GM10248 (cell line): ENCODE data around the gene GPR31.

ENCODE experiments used
- CTCF ChIA-PET: fragments of 300-600 bp; sonication (Branson Sonifier 250); formaldehyde crosslinking; extraction: SDS; loops from one replicate; lab custom pipeline; 2021; ENCODE audit warnings: antibody characterized with exemption; lab: Yijun Ruan, JAX
- POLR2A ChIA-PET: fragments of 350-650 bp; sonication (Branson Sonifier 250); formaldehyde crosslinking; extraction: SDS; loops from one replicate; lab custom pipeline; 2020; ENCODE audit warnings: antibody characterized with exemption; lab: Yijun Ruan, JAX
- DNase-seq: peaks from one replicate; pipeline ENCODE4 v3.0.0; 2012; ENCODE audit errors: extremely low spot score
- CTCF ChIP-seq: IDR thresholded peaks from 2 replicates; pipeline ENCODE4 v1.5.1; 2012; ENCODE audit warnings: mild to moderate bottlenecking, low read depth; ENCODE audit errors: extremely low read depth, missing control alignments, control extremely low read depth

GPR31 gene

GRCh38 chr6:167125410-167125809 is 32.4 kb downstream of the GPR31 start:
- POLR2A ChIA-PET, result no interaction called here
- DNase-seq, result no peak

GRCh38 chr6:167124753-167125152 is 33.0 kb downstream of the GPR31 start:
- ChIA-PET POLR2A (interaction anchor here (0.7 to 4.4 kb wide), 2 partner anchors 30 to 33 kb away, joined by 7 to 22 read pairs; no protein-coding TSS in a partner anchor), CTCF (interaction anchor here (0.6 to 13.1 kb wide), 7 partner anchors 8 to 45 kb away, joined by 3 to 135 read pairs (median 3); no protein-coding TSS in a partner anchor)
- DNase-seq, result no peak
- TF ChIP-seq CTCF, result no peak

More at GRCh38 chr6:167125410-167125809, 32.4 kb downstream of the GPR31 start:
- TF ChIP-seq CTCF, result no peak
- CTCF ChIA-PET, result interaction anchor here (1.1 to 13.1 kb wide), 4 partner anchors 14 to 45 kb away, joined by 3 to 135 read pairs (median 3); no protein-coding TSS in a partner anchor

GRCh38 chr6:167122827-167123657 is 34.7 kb downstream of the GPR31 start, which contains the start of gene CCR6:
CCR6 (plus strand) TSS chr6:167123096; CDS start chr6:167136135, 13,039 bp downstream.
- no peak for TF ChIP-seq CTCF
- CTCF ChIA-PET, result interaction anchor here (0.7 to 13.1 kb wide), 18 partner anchors 7 to 348 kb away, joined by 3 to 135 read pairs (median 5); partner anchors contain the start of gene CEP43
- DNase-seq, result no peak
- POLR2A ChIA-PET, result interaction anchor here (0.6 to 4.4 kb wide), 2 partner anchors 29 to 121 kb away, joined by 3 to 22 read pairs; no protein-coding TSS in a partner anchor

DNA sequence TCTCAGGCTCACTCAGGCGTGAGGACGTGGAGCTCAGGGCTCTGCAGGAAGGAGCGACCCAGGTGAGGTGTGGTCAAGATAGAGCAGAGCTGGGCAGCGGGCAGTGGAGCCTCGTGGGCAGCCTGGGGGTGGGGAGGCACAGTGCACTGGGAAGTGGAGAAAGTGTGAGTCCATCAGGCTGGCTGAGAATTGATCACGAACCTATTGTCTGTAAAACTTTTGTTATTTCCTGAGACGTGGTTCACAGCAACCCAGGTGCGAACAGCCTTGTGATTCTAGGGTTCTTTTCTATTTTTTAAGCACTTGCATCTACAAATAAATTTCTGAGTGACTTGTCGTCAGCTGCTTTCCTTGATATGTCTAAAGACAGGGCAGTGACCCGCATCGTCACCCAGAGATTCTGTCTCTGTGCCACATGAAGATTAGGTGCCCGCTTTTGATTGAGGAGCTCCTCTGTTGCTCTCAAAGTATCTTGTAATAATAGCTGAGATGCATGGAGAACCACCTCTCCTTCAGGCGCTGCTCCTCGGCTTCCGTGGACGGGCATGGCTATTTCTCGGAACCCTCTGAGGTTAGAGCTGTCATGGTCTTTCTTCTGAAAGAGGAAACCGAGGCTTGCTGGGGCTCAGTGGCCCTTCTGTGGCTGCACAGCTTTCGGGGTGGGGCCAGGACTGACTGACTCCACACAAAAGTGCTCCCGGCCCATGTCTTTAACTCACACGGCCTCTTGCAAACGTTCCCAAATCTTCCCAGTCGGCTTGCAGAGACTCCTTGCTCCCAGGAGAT is 35.5 kb downstream of the GPR31 start:
- ChIA-PET POLR2A (interaction anchor here (4.4 kb wide), 1 partner anchor 28 kb away, joined by 22 read pairs; no protein-coding TSS in a partner anchor), CTCF (interaction anchor here (0.7 to 13.1 kb wide), 18 partner anchors 8 to 347 kb away, joined by 3 to 135 read pairs (median 4); partner anchors contain the start of gene CEP43)
- no peak for TF ChIP-seq CTCF
- DNase-seq, result no peak

DNA sequence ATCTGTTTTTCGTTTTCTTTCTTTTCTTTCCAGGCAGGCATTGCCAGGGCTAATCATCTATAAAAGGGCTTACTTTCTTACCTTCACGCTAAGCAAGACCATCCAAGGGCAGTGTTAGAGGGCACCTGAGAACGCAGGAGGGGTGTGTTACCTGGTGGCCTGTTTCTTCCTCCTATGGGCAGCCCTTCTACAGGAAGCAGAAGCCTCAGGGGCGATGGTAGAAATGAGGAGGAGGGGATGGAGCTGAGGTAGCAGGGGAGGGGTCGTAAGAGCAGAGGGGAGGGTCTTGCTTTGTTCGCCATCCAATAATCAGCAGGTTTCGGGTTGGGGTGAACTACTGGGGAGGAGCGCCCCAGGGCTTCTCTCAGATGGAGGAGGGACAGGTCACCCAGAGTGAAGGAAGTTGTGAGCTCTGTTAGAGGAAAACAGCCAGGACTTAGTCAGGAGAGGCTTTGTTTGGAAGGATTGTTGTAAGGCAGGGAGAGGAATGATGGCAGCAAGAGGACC is 36.4 kb downstream of the GPR31 start:
- ChIA-PET POLR2A (interaction anchor here (4.4 kb wide), 1 partner anchor 27 kb away, joined by 22 read pairs; no protein-coding TSS in a partner anchor), CTCF (interaction anchor here (0.8 to 13.1 kb wide), 15 partner anchors 8 to 170 kb away, joined by 3 to 135 read pairs (median 4); partner anchors contain the start of gene CEP43)
- DNase-seq, result no peak
- TF ChIP-seq CTCF, result no peak
